Fibroblast of villous mesenchyme (primary cell): ENCODE data around the gene AGAP3. TPM values are rescaled to one million over a fixed set of nuclear protein-coding genes. Genes with fewer than 3 reads are reported as not detected.

Source experiments
- DNase-seq: peaks from one replicate; pipeline ENCODE4 v3.0.0-alpha.2; 2010; ENCODE audit warnings: low read depth
- H3K4me3 ChIP-seq: 2 replicates; pipeline ENCODE4 v1.5.1; 2011; ENCODE audit warnings: low read depth, mild to moderate bottlenecking, low read length
- CTCF ChIP-seq: IDR thresholded peaks from 2 replicates; pipeline ENCODE4 v1.5.1; 2012; ENCODE audit warnings: low read depth, mild to moderate bottlenecking, low read length; ENCODE audit not compliant: insufficient read depth
- total RNA-seq: library from RNA; depleted of rRNA; stranded (reverse); fragments of >200 nt; gene quantifications from 2 replicates; pipeline ENCODE4 v1.2.3, GENCODE V29; 2012

The AGAP3 gene
- total RNA-seq, 1 donor, result 59.2 TPM

DNA sequence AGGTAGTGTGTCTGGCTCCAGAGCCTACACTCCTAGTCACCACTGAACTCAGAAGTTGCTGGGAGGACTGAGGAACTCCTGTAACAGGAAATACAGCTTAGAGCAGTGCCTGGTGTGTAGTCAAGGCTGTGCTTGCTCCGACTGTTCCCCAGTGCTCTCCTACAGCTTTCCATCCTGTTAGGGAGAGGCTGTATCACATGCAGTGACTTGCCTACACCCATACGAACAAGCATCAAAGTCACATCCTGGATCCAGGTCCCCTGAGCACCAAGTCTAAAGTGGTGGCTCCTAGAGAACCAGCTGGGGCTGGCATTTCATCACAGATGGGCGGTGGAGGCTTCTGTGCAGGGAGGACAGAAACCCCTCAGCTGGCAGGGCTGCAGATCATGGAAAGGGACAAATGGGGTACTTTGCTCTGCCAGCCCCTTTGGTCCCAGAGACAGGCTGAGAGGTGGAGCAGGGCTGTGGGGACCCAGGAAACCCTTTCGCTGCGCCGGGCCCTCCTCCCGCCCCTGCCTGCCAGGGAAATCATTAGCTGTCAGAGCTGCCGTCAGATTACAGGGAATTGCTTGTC is 93.1 kb downstream of the AGAP3 start:
- TF ChIP-seq CTCF, result no peak
- DNase-seq, result no peak

DNA sequence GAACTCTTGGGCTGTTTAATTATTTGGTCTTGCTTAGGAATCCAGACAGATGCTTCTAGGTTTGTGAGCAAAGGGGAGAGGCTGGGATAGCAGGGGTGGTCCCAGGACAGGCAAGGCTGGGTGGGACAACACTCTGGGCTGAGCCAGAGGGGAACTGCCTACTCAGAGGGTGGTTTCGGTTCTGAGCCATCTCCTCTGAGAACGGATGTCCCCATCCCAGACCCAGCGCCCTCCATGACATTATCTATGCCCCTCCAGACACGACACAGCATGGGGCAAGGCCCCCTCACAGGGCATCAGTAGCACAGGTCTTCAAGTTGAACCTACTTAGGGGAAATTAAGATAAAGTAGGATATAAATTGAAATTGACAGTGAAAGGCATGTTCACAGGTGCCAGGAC is 93.7 kb downstream of the AGAP3 start:
- H3K4me3 ChIP-seq, result no peak overlapping the region
- no peak for DNase-seq
- no peak for TF ChIP-seq CTCF

More for the DNA sequence above, 93.1 kb downstream of the AGAP3 start:
- H3K4me3 ChIP-seq, result no peak overlapping the region

DNA sequence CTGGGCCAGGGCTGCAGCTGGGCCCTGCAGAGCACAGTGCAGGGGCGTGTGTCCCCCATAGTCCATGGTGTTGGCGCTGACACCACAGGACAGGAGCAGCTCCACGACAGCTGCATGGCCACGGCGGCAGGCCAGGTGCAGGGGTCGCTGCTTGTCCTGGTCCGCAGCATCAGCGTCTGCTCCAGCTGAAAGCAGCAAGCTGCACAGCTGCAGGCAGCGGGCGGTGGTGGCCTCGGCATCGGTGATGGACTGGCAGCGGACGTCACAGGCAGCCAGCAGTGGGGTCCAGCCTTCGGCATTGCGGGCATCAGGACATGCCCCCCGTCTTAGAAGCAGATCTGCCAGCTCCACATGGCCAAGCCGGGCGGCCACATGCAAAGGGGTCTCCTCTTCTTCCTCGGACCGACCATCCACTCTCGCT is 94.7 kb downstream of the AGAP3 start:
- no peak for DNase-seq
- no peak for TF ChIP-seq CTCF
- no peak overlapping the region for H3K4me3 ChIP-seq

DNA sequence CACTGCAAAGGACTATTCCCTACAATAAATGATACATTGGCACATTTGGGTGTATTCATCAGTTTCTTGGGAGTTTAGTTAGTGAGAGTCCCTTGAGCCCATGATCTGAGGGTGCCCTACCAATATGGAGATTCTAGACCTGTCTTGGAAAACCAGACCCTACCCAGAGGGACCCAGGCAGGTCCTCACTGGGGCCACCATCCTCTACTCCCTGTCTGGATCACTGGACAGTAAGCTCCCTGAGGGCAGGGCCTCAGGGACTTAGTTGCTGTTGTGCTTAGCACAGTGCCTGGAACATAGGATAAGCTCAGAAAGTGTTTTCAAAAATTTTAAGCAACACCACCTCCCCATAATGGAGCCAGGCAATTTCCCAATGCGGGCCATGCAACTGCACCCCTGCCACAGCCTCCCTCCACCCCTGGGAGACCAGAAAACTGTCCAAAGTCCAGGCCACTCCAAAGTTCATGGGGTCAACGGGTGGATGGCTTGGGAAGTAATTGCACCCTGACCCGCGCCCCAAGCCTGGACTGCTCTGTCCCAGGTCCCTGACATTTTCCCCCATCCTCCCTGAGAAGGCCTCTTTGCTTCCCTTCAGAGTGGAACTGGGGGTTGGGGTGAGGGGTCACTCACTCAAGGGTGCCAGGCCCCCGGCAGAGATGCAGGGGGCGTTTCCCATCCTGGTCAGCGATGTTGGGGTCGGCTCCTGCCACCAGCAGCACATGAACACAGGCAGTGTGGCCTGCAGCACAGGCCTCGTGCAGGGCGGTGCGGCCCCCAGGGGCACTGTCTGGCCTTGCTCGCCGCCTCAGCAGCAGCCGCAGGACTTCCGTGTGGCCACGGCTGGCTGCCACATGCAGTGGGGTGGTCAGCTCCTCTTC is 99.7 kb downstream of the AGAP3 start:
- TF ChIP-seq CTCF, result no peak
- DNase-seq, result no peak
- no peak overlapping the region for H3K4me3 ChIP-seq

DNA sequence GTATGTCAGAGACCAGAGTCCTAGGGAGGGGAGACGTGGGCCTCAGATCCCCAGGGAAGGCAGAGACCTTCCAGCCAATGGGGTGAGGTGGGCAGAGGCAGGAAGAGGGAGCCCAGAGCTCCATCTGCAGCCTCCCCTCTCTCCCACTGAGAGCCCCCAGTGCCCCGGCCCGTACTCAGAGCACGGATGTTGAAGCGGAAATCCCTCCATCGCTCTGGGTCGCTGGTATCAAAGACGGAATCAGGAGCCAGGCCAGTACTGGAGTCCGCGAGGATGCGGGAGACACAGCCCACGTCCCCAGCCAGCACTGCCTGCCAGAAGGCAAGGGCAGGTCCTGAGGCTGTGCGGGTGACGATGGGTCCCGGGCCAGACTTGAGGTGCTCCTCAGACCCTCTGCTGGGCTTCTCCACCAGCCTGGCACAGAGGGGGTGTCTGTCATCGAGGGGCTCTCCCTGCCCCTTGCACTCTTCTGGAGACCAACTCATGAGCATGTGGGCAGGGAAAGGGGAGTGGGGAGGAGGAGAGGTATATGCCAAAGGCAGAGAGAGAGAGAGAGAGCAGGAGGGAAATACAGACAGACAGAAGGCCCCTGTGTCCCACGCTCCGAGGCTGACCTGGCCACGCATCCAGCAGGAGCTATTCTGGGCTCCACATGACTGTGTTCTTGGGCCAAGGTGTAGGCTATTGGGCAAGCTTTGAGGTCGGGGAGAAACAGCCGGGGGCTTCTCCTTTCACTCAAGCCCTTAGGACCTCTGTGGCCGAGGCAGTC is 100.5 kb downstream of the AGAP3 start, which contains the start of gene ASB10:
Gene ASB10, minus strand, starts transcription at position 611 of the 769 bp plus-strand sequence. Its CDS starts 120 bp downstream, at position 491.
- TF ChIP-seq CTCF, result no peak
- H3K4me3 ChIP-seq, result no peak within 1 kb of the TSS
- no peak for DNase-seq

GRCh38 chr7:151187409-151188251 is 101.4 kb downstream of the AGAP3 start:
- DNase-seq, result no peak
- TF ChIP-seq CTCF, result no peak
- H3K4me3 ChIP-seq, result no peak overlapping the region
